Stimulated activated memory B cell treated with anti-CD40 and anti-IgM and Interleukin-4, amounts not matched to agents 10 μg/mL and 1 μg/mL and 100 μg/mL, for 72 hours (primary cell): ENCODE data around the gene PSMD1.
"Not testable (repeated sequence)": the region's sequence is repeated elsewhere in the genome, so short reads cannot be mapped to it uniquely, and the experiment has no call there.

Experiments
- ATAC-seq: fragments of 150-1000 bp; cut with Tn5 transposase; 2 replicates; pipeline ENCODE4 v1.10.0; 2021
- H3K27ac Mint-ChIP-seq: one replicate; pipeline ENCODE4 v1.8.0; 2022; ENCODE audit warnings: mild to moderate bottlenecking, mixed read lengths
- H3K27me3 Mint-ChIP-seq: one replicate; pipeline ENCODE4 v1.8.0; 2022; ENCODE audit warnings: mixed read lengths
- H3K36me3 Mint-ChIP-seq: one replicate; pipeline ENCODE4 v1.8.0; 2022; ENCODE audit warnings: mixed read lengths
- H3K4me1 Mint-ChIP-seq: one replicate; pipeline ENCODE4 v1.8.0; 2022; ENCODE audit warnings: mixed read lengths
- H3K4me3 Mint-ChIP-seq: one replicate; pipeline ENCODE4 v1.8.0; 2022; ENCODE audit warnings: mild to moderate bottlenecking, moderate library complexity, mixed read lengths
- H3K9me3 Mint-ChIP-seq: one replicate; pipeline ENCODE4 v1.8.0; 2022; ENCODE audit warnings: mixed read lengths

Gene PSMD1

DNA sequence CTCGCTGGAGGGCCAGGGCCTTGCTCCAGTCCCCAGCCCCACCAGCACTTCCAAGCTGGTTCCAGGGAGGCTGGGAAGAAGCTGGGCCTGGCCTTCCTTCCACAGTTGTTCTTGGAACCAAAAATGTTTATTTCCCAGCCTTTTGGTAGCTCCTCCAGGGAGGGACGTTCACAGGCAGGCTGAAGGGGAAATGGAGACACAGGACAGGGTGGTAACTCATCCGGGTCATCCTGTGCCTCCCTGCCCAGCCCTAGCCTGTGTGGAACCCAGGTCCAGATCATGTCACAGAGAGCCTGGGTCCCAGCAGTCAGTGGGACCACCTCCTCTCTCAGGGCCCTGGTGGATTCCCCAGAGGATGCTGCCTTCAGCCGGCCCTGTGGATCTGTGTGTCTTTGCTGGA is 129.2 kb downstream of the PSMD1 start:
- no peak for ATAC-seq
- Mint-ChIP-seq H3K27ac (no peak overlapping the region), H3K4me3 (no peak overlapping the region), H3K27me3 (peaks cover 35% of the 10 kb centered on the region), H3K4me1 (peaks cover 34% of the 10 kb centered on the region), H3K36me3 (no peaks in the 10 kb centered on the region), H3K9me3 (peaks cover 4% of the 10 kb centered on the region)

DNA sequence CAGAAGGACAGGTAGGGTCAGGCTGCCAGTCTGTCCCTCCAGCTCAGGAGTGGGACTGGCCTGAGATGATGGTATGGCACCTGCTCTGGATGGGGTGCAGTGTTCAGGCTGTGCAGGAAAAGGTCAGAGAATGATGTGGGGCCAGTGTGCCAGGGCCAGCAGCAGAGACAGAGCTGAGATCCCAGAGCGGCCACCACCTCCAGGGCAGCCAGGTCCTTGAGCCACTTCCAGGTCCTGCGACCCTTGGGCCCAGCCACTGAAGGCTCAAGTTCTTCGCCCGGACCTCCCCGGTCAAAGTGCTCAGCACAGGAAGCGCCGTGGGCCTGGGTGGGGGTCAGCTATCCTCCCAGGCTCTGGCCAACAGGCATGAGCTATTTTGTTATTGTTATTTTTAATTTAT is 129.7 kb downstream of the PSMD1 start:
- H3K27ac Mint-ChIP-seq: no peak overlapping the region
- no peak overlapping the region for H3K4me3 Mint-ChIP-seq
- no peaks in the 10 kb centered on the region for H3K36me3 Mint-ChIP-seq
- ATAC-seq: no peak
- peaks cover 4% of the 10 kb centered on the region for H3K9me3 Mint-ChIP-seq
- peaks cover 32% of the 10 kb centered on the region for H3K4me1 Mint-ChIP-seq
- peaks cover 35% of the 10 kb centered on the region for H3K27me3 Mint-ChIP-seq

DNA sequence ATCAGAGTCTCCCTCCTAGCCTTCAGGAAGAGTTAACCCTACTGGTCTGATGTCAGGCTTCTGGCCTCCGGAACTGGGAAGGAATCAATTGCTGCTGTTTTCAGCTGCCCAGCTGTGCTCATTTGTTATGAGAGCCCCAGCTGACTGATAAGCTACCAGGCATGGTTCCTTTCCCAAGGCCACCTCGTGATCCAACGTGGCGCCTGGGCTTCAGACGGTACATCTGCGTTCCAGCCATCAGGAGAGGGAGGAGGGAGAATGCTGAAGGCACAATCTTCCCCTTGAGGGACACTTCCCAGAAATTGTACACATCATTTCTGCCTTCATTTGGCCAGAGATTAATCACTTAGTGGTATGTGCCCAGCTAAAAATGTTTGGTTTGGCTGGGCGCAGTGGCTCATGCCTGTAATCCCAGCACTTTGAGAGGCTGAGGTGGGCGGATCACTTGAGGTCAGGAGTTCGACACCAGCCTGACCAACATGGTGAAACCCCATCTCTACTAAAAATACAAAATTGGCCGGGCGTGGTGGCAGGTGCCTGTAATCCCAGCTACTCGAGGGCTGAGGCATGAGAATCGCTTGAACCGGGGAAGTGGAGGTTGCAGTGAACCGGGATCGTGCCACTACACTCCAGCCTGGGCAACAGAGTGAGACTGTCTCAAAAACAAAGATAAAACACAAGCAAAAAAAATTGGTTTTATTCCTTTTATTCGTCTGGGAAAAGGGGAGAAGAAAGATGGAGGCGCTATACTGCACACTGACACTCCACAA is 131.3 kb downstream of the PSMD1 start:
- Mint-ChIP-seq H3K36me3 (no peaks in the 10 kb centered on the region), H3K27me3 (peaks cover 47% of the 10 kb centered on the region), H3K4me1 (peaks cover 17% of the 10 kb centered on the region), H3K27ac (no peak overlapping the region), H3K4me3 (no peak overlapping the region), H3K9me3 (peaks cover under 1% of the 10 kb centered on the region)
- no peak for ATAC-seq

DNA sequence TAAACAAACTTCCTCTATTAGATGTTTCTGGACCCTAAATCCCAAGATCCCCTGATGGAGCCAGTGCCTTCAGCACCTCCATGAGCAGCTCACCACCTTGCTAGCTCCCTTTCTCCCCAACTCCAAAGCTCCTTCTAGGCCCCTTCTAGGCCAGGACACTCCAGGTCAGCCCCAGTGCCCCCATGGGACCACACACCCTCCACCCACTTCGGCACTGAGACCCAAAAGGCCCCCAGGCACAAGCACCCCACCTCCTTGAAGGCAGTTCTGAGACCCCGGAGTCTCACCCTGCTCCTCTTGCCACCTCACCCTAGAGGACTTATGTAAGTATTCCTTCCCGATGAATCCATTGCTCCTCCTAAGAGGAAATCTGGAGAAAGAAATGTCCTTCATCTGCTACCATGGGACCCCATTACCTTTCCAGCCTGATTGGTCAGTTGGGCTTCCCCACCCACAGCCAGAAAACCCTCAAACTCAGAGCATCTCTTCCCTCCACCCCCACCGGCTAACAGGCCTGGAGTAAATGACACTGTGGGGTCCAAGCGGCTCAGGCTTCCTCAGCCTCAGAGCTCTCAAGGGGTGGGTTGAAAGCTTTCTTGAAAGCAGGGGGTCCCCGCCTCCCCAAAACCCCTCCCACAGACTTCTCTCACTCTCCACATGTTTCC is 132.0 kb downstream of the PSMD1 start:
- no peak overlapping the region for H3K4me3 Mint-ChIP-seq
- peaks cover 15% of the 10 kb centered on the region for H3K4me1 Mint-ChIP-seq
- no peaks in the 10 kb centered on the region for H3K36me3 Mint-ChIP-seq
- no peak overlapping the region for H3K27ac Mint-ChIP-seq
- peaks cover 47% of the 10 kb centered on the region for H3K27me3 Mint-ChIP-seq
- H3K9me3 Mint-ChIP-seq: no peaks in the 10 kb centered on the region
- ATAC-seq: no peak

DNA sequence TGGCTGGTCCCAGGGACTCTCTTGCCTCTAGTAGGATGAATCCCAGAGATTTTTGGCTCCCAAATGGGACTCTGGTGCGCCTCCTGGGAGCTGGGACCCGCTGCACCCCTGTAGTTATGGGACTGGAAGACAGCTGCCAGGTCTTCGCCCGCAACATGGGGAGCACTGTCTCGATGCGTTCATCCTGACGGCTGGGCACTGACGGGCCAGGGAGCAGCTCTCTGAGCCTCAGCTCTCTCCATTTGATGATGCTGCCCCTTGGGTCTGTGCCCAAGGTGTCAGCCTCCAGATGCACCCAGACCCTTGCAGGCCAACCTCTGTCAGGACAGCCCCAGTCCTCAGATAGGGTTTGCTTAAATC is 132.5 kb downstream of the PSMD1 start:
- Mint-ChIP-seq H3K36me3 (no peaks in the 10 kb centered on the region), H3K4me3 (no peak overlapping the region)

DNA sequence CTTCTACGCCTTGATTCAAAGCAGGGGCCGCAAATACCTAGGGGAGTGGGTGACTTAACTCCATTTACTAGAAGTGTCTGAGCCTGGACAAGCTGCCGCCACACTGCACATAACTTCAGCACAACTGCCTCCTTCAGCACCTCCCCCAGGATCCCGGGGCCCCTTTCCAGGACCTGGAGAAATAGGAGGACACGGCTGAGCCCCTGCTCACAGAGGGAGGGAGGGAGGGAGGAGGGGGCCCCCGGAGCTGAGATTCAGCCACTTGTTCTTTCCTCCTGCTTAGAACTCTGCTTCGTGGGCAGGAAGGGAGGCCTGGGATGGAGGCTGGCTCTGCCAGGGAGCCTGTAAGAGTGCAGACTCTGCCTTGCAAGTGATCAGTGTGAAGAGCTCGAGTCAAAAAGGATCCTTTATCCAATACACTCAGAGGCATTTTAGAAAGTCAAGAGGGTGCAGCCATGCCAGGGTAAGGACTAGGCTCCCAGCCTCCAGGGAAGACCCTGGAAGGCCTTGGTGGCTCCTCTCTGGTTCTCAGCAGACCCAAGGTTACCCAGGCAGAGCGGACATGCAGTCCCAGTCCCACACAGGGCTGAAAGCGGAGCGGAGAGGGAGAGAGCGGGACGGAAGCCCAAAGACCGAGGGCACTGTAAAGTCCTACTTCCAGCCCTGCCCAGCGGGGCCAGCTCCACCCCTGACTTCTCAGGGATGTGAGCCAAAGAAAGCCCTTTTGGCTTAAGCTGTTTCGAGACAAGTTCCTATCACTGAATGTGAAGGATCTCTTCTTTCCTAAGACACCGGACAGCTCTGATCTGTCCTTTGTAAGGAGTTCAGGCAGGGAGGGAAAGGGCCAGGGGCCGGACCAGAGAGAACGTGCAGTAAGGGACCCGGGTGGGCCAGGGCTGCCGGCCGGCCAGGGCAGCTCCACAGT is 133.2 kb downstream of the PSMD1 start:
- H3K9me3 Mint-ChIP-seq: no peaks in the 10 kb centered on the region
- no peak for ATAC-seq
- no peak overlapping the region for H3K4me3 Mint-ChIP-seq
- no peak overlapping the region for H3K27ac Mint-ChIP-seq
- H3K27me3 Mint-ChIP-seq: peaks cover 47% of the 10 kb centered on the region
- peaks cover 15% of the 10 kb centered on the region for H3K4me1 Mint-ChIP-seq
- H3K36me3 Mint-ChIP-seq: no peaks in the 10 kb centered on the region

More for the DNA sequence above, 132.5 kb downstream of the PSMD1 start:
- peaks cover 47% of the 10 kb centered on the region for H3K27me3 Mint-ChIP-seq
- H3K9me3 Mint-ChIP-seq: no peaks in the 10 kb centered on the region
- no peak for ATAC-seq
- H3K27ac Mint-ChIP-seq: no peak overlapping the region
- peaks cover 15% of the 10 kb centered on the region for H3K4me1 Mint-ChIP-seq

DNA sequence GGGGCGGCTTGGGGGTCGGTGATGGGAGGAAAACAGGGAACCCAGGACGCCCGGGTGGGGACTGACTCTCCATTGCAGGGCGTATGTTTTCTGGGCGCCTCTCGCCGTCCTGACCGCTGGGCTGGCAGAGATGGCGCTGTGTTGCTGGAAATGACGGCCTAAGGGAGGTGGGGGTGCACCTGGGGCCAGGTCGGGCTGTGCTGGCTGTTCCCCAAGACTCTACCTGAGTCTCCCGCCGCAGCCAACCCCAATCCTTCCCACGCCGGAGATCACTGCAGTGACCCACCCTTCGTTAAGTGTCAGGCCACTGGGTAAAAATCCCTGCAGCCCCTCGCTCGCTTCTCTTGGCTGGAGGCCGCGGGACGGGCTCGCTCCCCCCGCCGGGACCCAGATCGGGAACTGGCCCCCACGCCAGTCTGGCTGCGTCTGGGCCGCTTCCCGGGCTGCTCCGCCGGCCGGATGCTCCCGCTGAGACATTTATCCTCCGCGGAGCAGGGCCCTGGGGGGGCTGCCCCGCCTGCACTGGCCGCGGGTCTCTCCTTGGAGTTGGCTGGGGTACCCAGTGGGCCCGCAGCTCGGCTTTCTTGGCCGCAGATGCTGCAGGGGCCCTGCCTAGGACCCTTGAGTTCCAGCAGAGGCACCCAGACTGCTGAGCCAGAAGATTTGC is 134.0 kb downstream of the PSMD1 start:
- Mint-ChIP-seq H3K27me3 (peaks cover 47% of the 10 kb centered on the region), H3K36me3 (no peaks in the 10 kb centered on the region), H3K9me3 (no peaks in the 10 kb centered on the region), H3K4me1 (peaks cover 7% of the 10 kb centered on the region), H3K27ac (no peak overlapping the region), H3K4me3 (no peak overlapping the region)
- no peak for ATAC-seq

DNA sequence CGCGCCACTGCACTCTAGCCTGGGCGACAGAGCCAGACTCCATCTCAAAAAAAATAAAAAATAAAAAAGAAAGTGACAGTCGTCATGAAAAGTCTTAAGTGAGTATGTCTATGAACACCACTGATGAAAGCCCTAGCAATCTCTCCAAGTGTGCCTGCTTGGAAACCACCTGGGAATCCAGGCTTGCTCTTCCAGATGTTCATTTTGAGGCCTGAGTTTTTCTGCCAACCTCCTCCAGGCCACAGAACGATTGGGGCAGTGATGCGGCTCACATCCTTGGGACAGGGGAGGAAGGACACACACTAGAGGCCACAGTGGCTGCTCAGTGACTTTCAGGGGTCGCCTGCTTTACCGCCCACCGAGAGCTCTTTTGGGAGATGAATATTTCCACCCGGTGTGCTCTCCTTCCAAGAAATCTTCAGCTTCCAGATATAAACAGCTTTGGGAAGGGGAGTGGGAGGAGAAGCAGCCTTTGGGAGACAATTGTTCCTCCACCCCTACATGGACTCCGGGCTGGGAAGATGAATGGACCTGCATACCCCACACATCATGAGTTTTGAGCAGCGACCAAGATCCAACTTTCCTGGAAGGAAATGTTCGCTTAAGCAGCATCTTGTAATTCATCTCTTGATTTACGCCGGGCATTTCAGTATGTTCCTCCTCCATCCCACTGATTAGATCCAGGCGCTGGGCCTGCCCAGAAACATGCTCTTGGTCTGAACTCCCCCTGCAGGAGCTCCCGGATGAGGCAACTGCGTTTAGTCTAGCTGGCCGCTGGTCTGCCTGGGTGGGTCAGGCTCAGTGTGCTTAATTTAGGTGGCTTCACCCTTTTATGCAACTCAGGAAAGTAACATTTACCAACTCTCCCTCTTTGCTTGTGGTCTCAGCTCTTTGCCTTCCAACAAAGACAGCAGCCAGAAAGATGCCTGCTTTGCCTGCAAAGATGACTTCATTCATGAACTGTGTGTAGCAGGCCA is 135.5 kb downstream of the PSMD1 start:
- peaks cover 7% of the 10 kb centered on the region for H3K4me1 Mint-ChIP-seq
- H3K27ac Mint-ChIP-seq: no peak overlapping the region
- H3K27me3 Mint-ChIP-seq: peaks cover 47% of the 10 kb centered on the region
- no peaks in the 10 kb centered on the region for H3K9me3 Mint-ChIP-seq
- H3K36me3 Mint-ChIP-seq: no peaks in the 10 kb centered on the region
- H3K4me3 Mint-ChIP-seq: no peak overlapping the region
- ATAC-seq: no peak

DNA sequence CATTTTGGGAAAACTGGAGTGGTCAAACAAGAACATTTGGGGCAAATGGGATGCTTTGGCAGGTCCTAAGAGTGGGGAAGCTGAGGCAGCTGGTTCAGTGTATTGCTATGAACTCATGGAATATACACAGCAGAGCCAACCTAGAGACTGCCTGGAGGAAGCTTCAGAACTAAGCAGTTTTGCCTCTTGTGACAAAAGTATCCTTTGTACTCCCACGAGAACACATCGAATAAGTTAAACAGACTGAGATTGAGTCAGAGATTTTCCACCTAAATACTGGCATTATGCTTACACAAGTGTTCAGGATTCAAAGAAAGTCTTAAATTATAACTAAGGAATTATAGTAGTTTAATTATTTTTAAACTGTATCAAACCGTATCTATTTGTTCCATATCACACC is 136.5 kb downstream of the PSMD1 start:
- ATAC-seq: no peak
- no peak overlapping the region for H3K27ac Mint-ChIP-seq
- no peaks in the 10 kb centered on the region for H3K9me3 Mint-ChIP-seq
- H3K36me3 Mint-ChIP-seq: no peaks in the 10 kb centered on the region
- peaks cover 37% of the 10 kb centered on the region for H3K27me3 Mint-ChIP-seq
- H3K4me3 Mint-ChIP-seq: no peak overlapping the region
- H3K4me1 Mint-ChIP-seq: peaks cover 6% of the 10 kb centered on the region

DNA sequence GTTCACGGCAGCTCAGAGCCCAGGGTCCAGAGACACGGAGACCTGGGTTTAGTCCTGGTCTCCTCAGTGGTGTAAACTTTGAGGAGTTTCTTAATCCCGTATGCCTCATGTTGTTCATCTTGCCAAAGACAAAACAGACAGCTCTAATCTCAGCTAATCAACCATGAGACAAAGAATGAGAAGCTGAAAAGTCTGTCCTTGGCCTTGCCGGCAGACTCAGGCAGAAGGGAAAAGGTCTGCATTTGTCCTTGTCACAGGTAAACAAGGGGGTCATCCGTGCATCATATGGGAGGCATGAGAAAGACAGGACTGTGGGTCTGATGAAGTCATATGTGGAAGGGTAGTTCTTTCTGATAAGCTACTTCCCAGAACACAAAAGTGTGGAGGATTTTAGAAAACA is 139.9 kb downstream of the PSMD1 start:
- H3K27ac Mint-ChIP-seq: no peak overlapping the region
- H3K27me3 Mint-ChIP-seq: peaks cover 9% of the 10 kb centered on the region
- ATAC-seq: no peak
- H3K9me3 Mint-ChIP-seq: no peaks in the 10 kb centered on the region
- peak overlapping the region; percentile 17 for H3K4me3 Mint-ChIP-seq
- H3K4me1 Mint-ChIP-seq: peaks cover 16% of the 10 kb centered on the region
- H3K36me3 Mint-ChIP-seq: no peaks in the 10 kb centered on the region

DNA sequence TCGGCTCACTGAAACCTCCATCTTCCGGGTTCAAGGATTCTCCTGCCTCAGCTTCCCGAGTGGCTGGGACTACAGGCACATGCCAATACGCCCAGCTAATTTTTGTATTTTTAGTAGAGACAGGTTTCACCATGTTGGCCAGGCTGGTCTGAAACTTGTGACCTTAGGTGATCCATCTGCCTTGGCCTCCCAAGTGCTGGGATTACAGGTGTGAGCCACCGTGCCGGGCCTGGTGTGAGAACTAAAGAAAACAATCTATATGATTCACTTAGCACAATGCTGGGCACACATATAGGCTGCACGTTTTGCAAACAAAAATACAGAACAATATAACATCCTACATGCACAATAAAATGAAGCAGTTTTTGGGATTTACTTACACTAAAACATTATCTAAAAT is 140.5 kb downstream of the PSMD1 start:
- H3K27me3 Mint-ChIP-seq, H3K9me3 Mint-ChIP-seq, H3K27ac Mint-ChIP-seq, H3K36me3 Mint-ChIP-seq, ATAC-seq, H3K4me3 Mint-ChIP-seq: not testable (repeated sequence)
- H3K4me1 Mint-ChIP-seq: peaks cover 17% of the 10 kb centered on the region

DNA sequence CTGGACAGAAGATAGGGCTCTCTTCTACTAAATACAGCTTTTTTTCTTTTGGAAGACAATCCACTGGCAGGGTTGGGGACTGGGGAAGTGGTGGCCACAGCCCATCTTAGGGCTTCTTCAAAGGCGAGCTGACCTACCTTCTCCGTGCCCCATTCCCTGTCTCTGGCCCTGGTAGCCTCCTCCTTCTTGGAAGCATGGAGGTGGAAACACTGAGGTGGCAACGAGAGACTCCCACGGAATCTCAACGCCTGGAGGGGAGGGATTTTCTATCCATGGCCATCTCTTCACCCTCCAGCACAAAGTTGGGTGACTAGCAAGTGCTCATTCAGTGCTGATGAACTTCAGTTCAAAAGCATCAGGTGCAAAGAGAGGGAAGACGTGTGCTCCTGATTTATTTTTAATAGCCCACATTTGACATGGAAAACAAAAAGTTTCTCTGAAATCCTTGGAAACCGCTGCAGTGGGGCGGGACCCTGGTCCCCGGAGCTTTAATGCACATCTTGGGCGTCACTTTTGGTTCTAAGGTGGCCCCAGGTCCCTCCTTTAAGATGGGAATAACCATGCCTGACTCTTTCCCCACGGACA is 141.1 kb downstream of the PSMD1 start:
- H3K27me3 Mint-ChIP-seq: no peaks in the 10 kb centered on the region
- peaks cover 17% of the 10 kb centered on the region for H3K4me1 Mint-ChIP-seq
- peak overlapping the region; percentile 90 for H3K4me3 Mint-ChIP-seq
- peak overlapping the region; percentile 84 for H3K27ac Mint-ChIP-seq
- no peaks in the 10 kb centered on the region for H3K9me3 Mint-ChIP-seq
- ATAC-seq: no peak
- H3K36me3 Mint-ChIP-seq: no peaks in the 10 kb centered on the region

DNA sequence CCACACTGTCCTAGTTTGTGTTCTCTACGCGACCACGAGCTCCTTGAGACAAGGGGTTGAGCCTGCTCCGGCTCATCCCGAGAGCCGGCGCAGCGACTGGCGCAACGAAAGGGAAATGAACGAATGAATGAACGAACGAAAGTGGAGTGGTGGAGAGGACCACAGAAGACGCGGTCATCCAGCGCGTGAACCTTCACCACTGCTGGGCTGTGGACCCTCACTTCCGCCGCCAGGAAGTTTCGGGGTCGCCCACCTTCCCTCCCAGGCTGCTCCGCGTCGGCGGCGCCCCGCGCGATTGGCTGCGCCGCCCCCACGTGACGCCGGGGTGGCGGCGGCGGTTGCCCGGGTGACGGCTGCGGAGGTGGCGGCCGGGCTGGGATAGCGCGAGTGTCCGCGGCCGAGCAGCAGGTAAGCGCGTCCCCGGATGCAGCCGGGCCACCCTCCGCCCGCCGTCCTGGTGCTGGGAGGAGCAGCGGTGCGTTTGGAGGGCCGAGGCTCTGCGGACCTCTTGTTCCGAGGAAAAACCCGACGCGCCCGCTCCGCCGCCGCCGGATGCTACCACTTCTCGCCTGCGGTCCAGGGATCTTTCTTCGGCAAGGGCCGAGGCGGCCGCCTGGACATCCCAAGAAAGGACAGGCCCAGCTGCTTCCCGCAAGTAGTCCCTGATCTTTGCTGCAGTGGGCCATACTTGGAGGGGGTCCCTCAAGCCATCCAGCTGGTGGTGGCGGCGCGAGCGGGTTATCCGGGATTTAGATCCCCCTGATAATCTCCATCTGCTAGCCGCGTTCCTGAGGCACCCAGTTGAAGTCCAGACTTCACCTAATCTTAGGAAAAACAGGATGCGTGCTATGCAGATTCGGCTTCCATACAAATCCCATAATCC is 141.9 kb downstream of the PSMD1 start, which contains the start of gene ARMC9:
Gene ARMC9 (plus strand): TSS at position 341 of the 883 bp plus-strand sequence. CDS start 7,608 bp downstream, outside the sequence.
- peak; percentile 96 for ATAC-seq
- Mint-ChIP-seq H3K27me3 (no peaks in the 10 kb centered on the region), H3K27ac (peak within 1 kb of the TSS; percentile 84), H3K4me1 (peaks cover 17% of the 10 kb centered on the region), H3K36me3 (peaks cover 6% of the 10 kb centered on the region), H3K4me3 (peak within 1 kb of the TSS; percentile 90), H3K9me3 (no peaks in the 10 kb centered on the region)
